Subcutaneous adipose tissue (tissue), 4 donors: ENCODE data around the gene HRK. TPM values are rescaled to one million over a fixed set of nuclear protein-coding genes. Genes with fewer than 3 reads are reported as not detected.

Experiments
- CTCF ChIP-seq: fragments of 450-650 bp; IDR thresholded peaks from one replicate; pipeline ENCODE4 v1.5.1; 2016; ENCODE audit warnings: low read depth, mild to moderate bottlenecking, control low read depth, antibody characterized with exemption, moderate library complexity
- total RNA-seq, 4 donors: library from RNA; depleted of rRNA; stranded (reverse); fragments of >200 nt; gene quantifications; one replicate each; pipeline ENCODE4 v1.1.0, GENCODE V29; 2016

The HRK gene
- total RNA-seq, 4 donors from 2014 or later: 0.17 to 0.22 TPM; not detected in 2

- no peak for TF ChIP-seq CTCF
Measured at GRCh38 chr12:116864371-116865160, 16.7 kb downstream of the HRK start.

GRCh38 chr12:116863275-116863767, 17.9 kb downstream of the HRK start:
- no peak for TF ChIP-seq CTCF

- TF ChIP-seq CTCF: no peak
Measured at GRCh38 chr12:116862167-116862566, 19.1 kb downstream of the HRK start.

GRCh38 chr12:116861320-116861719, 19.9 kb downstream of the HRK start:
- no peak for TF ChIP-seq CTCF

- no peak for TF ChIP-seq CTCF
Measured at GRCh38 chr12:116860263-116860662, 21.0 kb downstream of the HRK start.

- no peak for TF ChIP-seq CTCF
Measured at GRCh38 chr12:116859079-116859478, 22.2 kb downstream of the HRK start.

GRCh38 chr12:116856729-116857128, 24.5 kb downstream of the HRK start:
- no peak for TF ChIP-seq CTCF
